Right renal cortex interstitium (tissue), 3 donors: Measurements from ENCODE around the gene BRSK2. TPM values are rescaled to one million over a fixed set of nuclear protein-coding genes. Genes with fewer than 3 reads are reported as not detected.
"Not testable (repeated sequence)": the region's sequence is repeated elsewhere in the genome, so short reads cannot be mapped to it uniquely, and the experiment has no call there.

Experiments used
- DNase-seq, 3 donors: peaks; one replicate each; pipeline ENCODE4 v3.0.0-alpha.2; 2013; ENCODE audit warnings: low read depth in 3 of 3, low spot score in 2 of 3
- polyA plus RNA-seq, 3 donors: library from polyadenylated mRNA; unstranded; fragments of 120-200 nt; gene quantifications; one replicate each; pipeline ENCODE4 v1.2.1, GENCODE V29; 2013; ENCODE audit not compliant: insufficient read length in 3 of 3

Gene BRSK2
- polyA plus RNA-seq, 3 donors, result 0.25 to 0.64 (median 0.49) TPM

GRCh38 chr11:1406571-1407485 is 17.1 kb downstream of the BRSK2 start:
- DNase-seq, result no peak

- DNase-seq, result no peak
Observed at GRCh38 chr11:1407668-1408067, 17.9 kb downstream of the BRSK2 start.

GRCh38 chr11:1408346-1408745 is 18.6 kb downstream of the BRSK2 start:
- no peak for DNase-seq

- DNase-seq, result no peak
Observed at GRCh38 chr11:1409108-1409851, 19.5 kb downstream of the BRSK2 start.

- not testable (repeated sequence) for DNase-seq
Observed at GRCh38 chr11:1409852-1410125, 20.1 kb downstream of the BRSK2 start.

- DNase-seq, result peak in 2 of 3 donors; percentile 52 to 55
Observed at GRCh38 chr11:1410366-1411291, 20.9 kb downstream of the BRSK2 start.

- DNase-seq, result no peak
Observed at GRCh38 chr11:1411301-1411700, 21.6 kb downstream of the BRSK2 start.

- not testable (repeated sequence) for DNase-seq
Observed at GRCh38 chr11:1411739-1412138, 22.0 kb downstream of the BRSK2 start.

GRCh38 chr11:1412377-1413095 is 22.8 kb downstream of the BRSK2 start:
- no peak for DNase-seq

GRCh38 chr11:1414650-1415049 is 24.9 kb downstream of the BRSK2 start:
- DNase-seq, result no peak

- no peak for DNase-seq
Observed at GRCh38 chr11:1415631-1416030, 25.9 kb downstream of the BRSK2 start.

- not testable (repeated sequence) for DNase-seq
Observed at GRCh38 chr11:1418192-1418795, 28.6 kb downstream of the BRSK2 start.

- no peak for DNase-seq
Observed at GRCh38 chr11:1419811-1420210, 30.1 kb downstream of the BRSK2 start.

- DNase-seq, result no peak
Observed at GRCh38 chr11:1421291-1421690, 31.6 kb downstream of the BRSK2 start.

GRCh38 chr11:1422481-1422880 is 32.7 kb downstream of the BRSK2 start:
- DNase-seq, result no peak

GRCh38 chr11:1422981-1423380 is 33.2 kb downstream of the BRSK2 start:
- DNase-seq, result no peak

GRCh38 chr11:1423406-1423805 is 33.7 kb downstream of the BRSK2 start:
- not testable (repeated sequence) for DNase-seq

GRCh38 chr11:1425006-1425405 is 35.3 kb downstream of the BRSK2 start:
- DNase-seq, result no peak

- DNase-seq, result no peak
Observed at GRCh38 chr11:1425439-1425838, 35.7 kb downstream of the BRSK2 start.

GRCh38 chr11:1428762-1429316 is 39.1 kb downstream of the BRSK2 start:
- DNase-seq, result no peak
